CD4-positive, alpha-beta T cell treated with Interleukin-17A for 4 hours (primary cell): ENCODE results near the gene NOS1AP.
"Not testable (repeated sequence)": the region's sequence is repeated elsewhere in the genome, so short reads cannot be mapped to it uniquely, and the experiment has no call there.

ENCODE experiments used
- DNase-seq: peaks from one replicate; pipeline ENCODE4 v3.0.0-alpha.2; 2020; ENCODE audit warnings: mixed read lengths

The NOS1AP gene

DNA sequence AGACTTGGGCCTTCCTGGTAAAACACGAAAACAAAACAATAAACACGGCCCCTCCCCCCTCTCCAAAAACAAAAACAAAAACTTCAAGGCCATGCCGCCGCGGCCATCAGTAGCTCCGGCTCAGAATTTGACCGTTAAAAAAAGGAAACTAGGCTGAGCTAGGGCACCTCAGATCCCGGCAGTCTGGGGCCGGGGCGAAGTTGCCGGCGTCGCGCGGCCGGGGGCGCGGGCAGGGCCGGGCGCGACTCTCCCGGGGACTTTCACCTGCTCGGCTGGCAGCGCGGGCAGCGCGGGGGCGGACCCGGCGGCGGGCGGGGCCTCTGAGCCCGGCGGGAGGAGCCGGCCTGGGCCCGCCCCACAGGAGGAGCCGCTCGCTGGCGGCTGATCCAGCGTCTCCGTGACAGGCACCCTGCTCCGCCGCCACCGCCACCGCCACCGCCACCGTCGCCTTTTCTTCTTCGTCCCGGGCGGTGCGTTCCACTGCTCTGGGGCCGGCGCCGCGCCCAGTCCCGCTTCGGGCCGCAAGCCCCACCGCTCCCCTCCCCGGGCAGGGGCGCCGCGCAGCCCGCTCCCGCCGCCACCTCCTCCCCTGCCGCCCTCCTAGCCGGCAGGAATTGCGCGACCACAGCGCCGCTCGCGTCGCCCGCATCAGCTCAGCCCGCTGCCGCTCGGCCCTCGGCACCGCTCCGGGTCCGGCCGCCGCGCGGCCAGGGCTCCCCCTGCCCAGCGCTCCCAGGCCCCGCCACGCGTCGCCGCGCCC, at the start of gene NOS1AP:
TSS of gene NOS1AP (plus strand) at position 358 of the 760 bp plus-strand sequence. CDS start 487 bp downstream, outside the sequence.
- DNase-seq, result peak; percentile 81

DNA sequence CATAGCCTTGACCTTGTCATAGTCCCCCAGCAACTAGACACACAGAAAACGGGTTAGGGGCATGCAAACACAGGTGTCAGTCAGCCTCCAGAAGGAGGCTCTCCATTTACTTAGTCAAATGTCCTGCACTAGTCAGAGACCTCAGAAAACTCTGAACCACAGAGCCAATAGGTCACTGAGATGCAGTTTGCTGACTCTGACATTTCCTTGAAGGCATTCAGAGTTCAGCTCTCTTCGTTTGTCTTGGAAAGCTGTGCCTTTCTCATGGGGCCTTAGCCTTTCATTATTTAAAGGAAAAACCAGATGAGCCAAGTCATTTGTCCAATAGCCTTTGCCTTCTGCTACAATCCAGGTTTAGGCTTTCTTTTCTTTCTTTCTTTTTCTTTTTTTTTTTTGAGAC, 49.3 kb upstream of the NOS1AP start:
- DNase-seq, result no peak

DNA sequence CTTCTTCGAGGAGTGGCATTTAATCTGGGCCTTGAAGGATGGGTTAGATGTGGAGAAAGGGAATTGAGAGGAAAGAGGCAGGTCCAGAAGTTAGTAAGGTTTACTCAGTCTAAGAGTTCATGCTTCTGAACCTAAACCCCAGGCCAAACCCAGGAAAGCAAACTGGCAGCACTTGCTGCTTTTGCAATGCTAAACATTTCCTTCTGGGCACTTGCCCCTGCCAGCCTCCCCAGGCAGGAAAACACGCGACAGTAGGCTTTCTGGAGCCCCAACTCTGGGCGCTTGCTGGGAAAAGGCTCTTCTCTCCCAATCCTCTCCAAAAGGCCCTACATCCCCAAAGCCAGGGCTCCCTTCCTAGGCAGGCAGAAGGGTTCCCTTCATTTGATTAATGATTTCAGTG, 48.4 kb upstream of the NOS1AP start:
- DNase-seq, result no peak

DNA sequence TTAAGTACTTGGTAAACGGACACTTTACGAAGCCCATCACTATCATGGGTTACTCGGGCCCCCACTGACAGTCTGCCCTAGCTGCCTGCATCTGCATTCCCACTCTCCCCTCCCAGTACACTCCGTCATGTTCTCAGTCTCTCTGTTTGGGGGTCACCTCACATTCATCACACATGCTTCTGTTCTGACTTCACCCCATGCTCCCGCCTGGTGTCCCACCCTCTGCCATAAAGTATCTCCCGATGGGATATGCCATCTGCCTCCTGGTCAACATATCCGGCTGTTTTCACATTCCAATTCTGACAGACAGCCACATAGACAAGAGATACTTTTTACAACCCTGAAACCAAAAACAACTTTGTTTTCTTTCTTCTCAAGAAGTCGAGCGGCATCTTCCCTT, 46.9 kb upstream of the NOS1AP start:
- no peak for DNase-seq

DNA sequence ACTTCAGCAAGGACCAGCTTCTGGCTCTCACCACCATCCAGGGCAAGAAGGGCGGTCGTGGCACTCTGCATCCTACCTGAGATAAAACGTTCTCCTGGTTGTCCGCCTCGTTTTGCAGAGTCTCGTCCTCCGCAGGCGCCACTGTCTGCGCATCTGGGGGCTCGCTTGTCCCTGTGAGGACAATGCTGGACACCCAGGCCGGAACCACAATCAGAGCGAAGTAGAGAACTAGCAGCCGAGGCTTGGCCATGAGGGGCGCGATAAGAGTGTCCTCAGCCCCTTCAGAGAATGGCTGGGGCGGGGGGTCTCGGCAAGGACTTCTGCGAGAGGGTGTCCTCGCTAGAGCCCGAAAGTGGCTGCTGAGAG, 46.3 kb upstream of the NOS1AP start:
- no peak for DNase-seq

DNA sequence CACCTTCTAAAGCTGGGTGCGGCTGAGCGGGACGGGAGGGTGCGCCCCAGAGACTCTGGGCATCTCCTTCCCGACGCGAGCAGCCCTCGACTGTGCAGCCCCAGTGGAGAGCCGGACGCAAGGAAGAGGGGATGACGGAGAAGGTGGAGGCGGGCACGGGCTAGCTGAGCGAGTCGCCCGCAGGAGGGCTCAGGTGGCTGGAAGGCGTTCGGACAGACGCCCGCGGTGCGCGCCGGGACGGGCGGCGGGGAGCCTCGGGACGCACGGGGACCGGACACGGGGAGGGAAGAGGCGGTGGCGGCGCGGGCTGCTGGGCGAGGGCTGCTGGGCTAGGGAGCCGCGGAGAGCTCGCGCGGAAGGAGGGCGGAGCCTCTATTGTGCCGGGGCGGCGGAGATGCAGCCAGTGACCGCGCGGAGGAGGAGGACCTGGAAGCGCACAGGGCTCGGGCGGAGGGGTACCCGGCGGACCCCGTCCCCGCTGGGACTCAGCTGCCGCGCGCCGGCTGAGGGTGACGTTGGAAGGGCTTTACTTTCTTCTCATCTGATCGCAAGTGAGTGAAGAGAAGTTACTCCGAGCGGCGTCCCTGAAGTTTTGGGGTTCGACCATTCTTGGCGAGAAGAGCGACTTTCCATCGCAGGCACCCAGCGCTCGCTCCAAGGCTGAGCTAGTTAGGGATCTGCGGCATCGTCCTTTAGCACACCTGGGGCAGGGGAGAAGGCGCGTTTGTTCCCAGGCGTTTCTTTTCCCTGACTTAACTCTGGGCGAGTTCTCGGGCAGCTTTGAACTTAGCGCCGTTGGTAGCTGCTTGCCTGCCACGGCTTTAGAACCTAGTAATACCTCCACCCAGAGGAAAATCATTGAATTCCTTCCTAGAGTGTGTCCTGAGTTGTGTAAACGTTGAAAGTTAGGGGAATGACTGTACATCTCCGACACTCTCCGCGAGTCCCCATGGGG, 45.7 kb upstream of the NOS1AP start, which contains the start of gene OLFML2B:
TSS of gene OLFML2B (minus strand) at position 323 of the 955 bp plus-strand sequence. CDS start 439 bp downstream, outside the sequence.
- peak; percentile 67 for DNase-seq

DNA sequence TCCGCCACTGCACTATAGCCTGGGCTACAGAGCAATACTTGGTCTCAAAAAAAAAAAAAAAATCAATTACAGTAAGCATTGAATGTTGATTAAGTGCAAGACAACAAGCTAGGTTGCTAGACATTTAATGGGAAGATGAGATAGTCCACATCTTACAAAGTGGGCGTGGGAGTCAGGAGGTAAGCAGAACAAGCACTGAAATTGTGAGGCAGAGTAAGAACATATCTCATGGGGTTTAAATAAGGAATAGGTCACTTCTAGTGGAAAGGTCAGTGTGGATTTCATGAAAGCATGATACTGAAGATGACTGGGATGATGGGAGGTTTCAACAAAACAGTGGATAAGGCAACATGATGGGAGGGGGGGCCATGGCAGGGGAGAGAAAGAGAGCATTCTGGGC, 44.0 kb upstream of the NOS1AP start:
- no peak for DNase-seq

DNA sequence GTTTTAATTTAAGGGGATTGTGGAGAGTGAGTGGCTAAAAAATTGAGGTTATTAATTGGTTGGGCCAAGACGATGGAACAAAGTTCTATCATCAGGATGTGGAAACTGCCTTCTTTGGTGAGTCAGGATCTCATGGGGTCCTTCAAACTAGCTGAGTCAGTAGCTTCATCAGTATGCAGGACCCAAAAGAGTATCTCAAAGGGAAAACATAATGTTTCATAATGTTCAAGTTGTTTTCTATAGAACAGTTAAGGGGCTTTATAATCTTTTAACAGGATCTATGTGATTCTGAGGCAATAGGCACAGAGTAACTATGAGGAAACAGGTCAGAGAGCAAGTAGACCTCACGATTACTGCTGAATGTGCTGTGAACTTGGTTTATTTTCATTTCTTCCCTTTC, 42.6 kb upstream of the NOS1AP start:
- no peak for DNase-seq

DNA sequence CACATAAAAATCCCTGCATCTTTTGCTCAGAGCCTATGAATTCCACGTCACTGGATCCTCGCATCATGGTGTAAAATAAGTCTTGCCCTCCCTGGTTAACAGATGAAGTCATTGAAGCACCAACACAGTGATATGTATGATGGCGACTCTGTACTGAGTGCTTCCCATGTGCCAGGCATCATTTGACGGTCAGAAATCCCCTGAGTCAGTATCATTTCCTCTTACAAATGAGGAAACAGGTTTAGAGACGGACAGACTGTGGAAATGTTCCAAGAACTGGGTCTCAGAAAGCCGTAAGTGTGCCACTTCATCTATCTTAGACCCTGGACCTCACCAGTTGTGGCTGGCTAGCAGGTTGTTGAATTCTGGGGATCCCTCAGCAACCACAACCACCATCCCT, 40.8 kb upstream of the NOS1AP start:
- DNase-seq, result no peak

DNA sequence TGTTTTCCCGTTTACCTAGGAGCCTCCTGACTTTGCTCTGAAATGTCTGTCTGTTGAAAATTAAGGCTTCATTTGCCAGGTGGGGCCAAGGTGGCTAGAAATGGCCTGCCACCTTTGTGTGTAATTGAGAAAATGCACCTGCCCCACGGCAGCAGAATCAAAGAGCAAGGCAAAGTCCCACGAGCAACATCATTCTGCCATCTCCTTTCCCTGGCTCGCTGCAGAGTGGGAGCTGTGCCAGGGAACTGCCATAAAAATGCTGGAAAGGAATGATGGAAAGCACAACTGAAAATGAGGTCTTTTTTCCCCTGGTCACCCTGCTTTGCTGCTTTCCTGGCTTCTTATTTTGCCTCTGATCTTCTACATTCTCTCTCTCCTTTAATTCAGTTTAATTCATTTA, 40.3 kb upstream of the NOS1AP start:
- DNase-seq, result no peak

DNA sequence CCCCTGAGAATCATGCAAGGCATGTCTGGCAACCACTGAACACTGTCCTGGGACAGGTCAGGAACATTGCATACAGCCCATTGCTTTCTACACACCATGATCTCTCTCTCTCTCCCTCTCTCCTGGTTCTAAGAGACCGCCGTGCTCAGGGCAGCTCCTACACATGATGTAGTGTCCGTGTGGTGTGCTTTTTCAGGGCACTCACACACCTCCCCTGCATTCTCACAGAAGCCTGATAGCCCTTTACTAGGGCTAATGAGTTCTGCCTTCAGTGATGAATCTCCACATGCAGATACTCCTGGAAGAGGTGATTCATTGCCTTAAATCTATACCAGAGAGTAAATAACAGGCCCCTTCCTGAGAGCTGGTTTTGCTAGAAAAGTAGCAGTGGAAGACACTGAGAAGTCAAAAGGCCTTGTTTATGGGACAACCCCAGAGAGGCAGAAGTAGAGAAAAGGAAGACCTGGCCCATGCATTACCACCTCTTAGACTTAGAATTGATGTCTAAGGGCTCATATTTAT, 38.7 kb upstream of the NOS1AP start:
- no peak for DNase-seq

DNA sequence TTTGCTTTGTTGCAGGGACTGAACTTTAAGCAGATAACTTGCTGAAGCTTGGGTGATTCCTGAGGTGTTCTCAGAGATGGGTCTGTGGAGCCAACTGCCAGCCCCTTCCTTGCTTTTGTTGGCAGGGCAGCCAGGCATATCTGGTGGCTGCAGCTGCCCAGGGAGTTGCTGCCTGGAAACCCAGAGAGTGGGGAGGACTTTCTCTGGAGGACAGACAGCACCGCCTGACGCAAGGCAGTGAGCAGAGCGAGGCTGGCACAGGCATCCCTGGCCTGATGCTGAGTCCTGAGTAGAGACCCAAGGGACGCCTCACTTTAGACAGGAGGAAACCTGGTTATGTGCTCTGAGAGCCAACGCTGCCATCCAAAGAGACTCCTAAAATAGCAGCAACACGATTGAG, 36.1 kb upstream of the NOS1AP start:
- DNase-seq, result no peak

DNA sequence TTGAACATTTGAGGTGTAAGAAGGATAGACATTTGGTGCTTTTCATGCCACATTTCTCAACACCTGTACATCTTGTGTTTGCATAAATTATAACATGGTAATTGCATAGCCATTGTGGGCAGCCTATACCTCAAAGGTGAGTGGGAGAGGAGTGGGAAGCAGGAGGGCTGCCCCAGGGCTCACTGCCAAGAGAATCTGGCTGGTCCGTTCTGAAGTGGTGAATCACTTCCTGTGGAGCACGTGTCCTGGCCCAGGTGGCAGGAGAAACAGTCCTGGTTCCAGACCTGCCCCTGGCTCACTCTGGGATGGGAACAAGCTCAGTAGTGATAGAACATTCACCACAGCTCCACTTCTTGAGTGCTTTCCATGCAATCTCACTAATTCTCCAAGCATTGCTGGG, 34.2 kb upstream of the NOS1AP start:
- no peak for DNase-seq

DNA sequence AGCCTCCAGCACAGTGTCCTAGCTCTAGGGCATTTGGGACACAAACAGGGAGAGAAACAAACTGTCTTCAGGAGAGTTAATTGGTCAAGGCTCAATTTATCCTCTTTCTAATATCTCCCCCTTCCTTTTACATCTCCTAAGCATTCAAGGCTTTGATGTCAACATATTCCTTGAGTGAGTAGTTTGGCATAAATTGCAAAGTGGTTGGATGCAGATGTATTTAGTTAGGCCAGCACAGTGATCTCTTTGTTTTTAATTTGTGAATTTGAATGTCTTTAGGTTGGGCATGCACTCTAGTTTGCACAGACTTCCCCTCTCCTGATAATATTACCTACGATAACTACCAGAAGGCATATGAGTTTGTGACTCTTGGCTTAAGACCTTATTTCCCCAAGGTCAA, 33.3 kb upstream of the NOS1AP start:
- DNase-seq, result no peak

DNA sequence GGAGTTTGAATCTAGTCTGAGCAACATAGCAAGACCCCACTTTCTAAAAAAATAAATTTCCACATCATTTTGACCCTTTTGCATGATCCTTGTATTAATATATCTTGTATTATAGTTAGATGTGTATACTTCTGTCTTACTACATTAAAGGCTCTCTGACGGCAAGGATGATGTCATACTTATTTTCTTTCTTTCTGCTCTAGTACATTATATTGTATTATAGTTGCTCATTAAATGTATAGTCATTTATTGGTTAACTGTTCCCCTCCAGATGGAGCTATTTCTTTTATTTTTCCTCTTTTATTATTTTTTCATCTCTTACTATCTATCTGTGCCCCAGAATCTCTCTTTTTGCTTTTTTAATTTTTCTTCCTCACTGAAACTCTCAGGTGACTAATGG, 30.9 kb upstream of the NOS1AP start:
- DNase-seq, result no peak

DNA sequence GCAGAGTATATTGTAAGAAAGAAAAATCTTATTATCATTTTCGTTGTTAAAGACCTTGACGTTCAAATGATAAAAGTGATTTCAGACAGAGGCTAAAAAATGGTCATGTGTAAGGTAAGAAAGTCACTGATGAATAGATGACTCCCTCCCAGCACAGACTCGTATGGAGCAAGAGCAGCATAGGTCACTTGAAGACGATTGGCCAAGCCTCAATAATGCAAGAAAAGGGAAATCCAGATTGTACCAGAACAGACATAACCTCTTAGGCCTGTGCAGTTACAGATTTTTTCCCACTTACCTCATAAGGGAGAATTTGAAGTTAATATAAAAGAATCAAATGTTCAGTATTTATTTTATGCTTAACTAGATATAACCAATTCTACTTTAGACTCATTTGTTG, 29.5 kb upstream of the NOS1AP start:
- no peak for DNase-seq

DNA sequence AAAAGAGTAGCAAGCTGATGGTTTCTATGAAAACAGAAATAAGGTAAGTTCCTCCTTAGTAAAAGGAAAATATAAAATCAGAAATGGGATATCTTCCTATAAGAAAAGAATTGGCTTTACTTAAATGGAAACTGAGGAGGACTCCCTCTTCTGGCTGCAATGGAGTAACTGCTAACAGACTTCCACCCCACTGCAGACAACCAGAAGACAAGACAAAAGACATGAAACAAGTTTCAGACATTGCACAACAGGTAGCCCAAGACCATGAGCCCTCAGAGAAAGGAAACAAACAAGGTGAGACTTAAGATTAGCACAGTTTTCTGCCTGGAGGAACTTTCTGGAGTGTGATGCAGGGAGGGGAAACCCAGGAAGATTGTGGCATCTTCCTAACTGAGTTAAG, 28.8 kb upstream of the NOS1AP start:
- no peak for DNase-seq

DNA sequence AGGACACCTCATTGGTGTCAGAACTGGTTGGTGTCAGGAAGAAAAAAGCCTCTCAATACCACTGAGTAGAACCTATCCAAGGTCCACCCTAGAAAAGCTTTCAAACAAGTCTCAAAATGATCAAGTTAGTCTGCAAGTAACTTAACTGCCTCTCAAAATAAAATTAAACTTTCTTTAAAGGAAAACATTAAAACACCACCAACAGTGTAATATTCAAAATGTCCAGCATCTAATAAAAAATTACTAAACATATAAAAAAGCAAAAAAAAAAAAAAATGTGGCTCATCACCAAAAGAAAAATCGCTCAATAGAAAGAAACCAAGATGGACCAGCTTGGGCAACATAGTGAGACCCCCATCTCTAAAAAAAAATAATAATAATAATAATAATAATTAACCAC, 27.1 kb upstream of the NOS1AP start:
- DNase-seq, result no peak

DNA sequence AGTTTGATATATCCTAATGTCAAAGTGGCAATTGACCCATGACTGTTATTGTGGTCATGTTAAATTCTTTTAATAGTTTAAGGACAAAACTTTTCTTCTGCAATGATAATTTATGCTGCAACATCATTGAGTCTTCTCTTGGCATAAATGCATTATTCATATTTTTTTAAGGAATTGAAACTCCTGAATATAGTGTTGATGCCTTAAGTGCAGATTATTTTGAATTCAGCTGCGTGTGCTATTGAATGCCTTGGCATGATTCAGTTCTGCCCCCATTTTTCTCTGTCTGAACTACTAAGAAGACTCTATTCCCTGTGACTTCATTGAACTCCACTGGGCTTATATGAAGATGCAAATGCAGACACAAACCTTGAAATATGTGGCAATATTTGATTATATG, 22.6 kb upstream of the NOS1AP start:
- no peak for DNase-seq

DNA sequence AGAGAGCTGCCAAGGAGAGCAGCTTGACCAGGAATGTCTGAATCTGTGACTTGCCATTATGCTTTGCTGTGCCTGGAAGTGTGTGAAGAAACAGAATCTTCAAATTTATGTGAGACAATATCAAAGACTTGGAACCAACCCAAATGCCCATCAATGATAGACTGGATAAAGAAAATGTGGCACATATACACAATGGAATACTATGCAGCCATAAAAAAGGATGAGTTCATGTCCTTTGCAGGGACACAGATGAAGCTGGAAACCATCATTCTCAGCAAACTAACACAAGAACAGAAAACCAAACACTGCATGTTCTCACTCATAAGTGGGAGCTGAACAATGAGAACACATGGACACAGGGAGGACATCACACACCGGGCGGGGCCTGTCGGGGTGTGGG, 15.5 kb upstream of the NOS1AP start:
- not testable (repeated sequence) for DNase-seq

DNA sequence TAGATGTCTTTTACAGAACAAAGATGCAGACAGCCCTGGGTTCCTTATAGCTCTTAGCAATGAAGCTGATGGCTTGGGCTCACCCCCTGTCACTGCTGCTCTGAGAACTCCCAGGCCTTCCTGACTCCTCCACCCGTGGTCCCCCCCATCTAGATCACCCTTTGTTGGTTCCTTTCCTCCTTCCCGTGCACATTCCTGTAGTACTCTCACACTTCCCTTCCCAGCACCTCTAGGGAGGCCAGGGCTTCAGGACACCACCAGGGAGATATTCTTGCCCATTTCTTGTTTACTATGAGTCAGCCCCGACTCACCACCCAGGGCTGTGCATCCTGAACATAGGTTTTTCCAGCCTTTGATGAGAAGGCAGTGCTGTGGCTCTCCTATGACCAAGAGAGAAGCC, 14.4 kb upstream of the NOS1AP start:
- no peak for DNase-seq

DNA sequence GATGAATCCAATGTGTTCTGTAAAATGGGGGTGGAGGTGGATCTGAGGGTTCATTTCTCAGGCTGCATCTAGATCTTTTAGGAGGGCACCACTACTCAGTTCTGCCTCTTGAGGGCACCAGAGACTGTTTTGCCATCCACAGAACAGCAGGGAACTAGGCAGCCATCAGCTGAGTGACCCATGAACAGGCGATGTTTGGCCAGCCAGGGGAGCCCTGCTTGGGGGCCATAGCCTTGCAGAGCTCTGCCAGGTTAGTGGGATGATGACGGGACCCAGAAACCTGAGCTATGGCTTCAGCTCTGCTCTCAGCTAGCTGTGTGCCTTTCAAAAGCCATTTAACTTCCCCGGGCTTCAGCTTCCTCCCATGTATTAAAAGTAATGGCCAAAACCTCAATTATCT, 13.4 kb upstream of the NOS1AP start:
- peak; percentile 49 for DNase-seq

DNA sequence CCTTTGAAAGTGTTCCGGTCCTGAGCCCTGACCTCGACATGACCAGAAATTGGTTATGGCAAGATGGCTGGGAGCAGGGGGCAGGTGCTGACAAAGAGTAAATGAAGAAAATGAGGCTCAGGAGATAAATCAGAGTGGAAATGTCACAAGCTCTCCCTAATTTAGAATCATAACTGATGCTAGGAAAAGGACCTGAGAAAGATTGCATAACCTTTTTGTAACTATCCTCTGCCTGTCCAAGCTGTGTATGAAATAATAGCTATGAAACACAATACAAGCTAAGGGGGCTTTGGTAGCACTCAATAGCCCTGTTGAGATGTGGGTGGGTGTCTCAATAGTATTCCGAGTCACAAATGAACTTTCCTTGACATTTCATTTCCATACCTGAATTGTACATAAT, 12.9 kb upstream of the NOS1AP start:
- no peak for DNase-seq

DNA sequence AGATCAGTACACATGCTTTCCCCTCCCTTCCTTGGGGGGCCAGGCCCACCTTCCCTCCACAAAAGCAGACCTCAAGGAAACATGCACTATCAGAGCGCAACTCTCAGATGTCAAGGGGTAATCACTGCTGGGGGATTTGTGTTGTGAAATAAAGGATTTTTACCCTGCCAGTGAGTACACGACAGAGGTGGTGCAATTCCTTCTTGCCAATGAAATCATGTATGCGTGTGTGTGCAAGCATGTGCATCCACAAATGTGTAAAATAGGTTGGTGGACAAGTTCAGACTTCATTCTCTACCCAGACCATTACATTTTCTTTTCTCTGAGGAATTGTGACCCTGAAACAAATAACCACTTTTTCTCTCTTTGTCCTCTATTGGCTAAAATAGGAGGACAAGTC, 9.8 kb upstream of the NOS1AP start:
- no peak for DNase-seq
